OCI-LY7 (cell line): ENCODE results near the gene ADPRS. TPM values are rescaled to one million over a fixed set of nuclear protein-coding genes. Genes with fewer than 3 reads are reported as not detected.
A peak's percentile ranks its signal among the peaks of the same experiment; 100 is the strongest.

Source experiments
- BruUV-seq: library from RNA; stranded (reverse); fragments of 400-500 nt; replicated peaks from 2 replicates; lab custom pipeline; 2021; lab: Mats Ljungman, UMichigan
- CTCF ChIA-PET: fragments of 300-600 bp; sonication (Branson Sonifier 250); formaldehyde crosslinking; loops from one replicate; lab custom pipeline; 2022; ENCODE audit warnings: antibody characterized with exemption; ENCODE audit not compliant: unreplicated experiment; lab: Charles Lee
- POLR2A ChIA-PET: fragments of 300-600 bp; sonication (Branson Sonifier 250); formaldehyde crosslinking; loops from one replicate; lab custom pipeline; 2022; ENCODE audit warnings: antibody characterized with exemption; lab: Charles Lee
- DNase-seq: peaks from one replicate; pipeline ENCODE4 v3.0.0-alpha.2; 2015; ENCODE audit warnings: low spot score
- H2AFZ ChIP-seq: fragments of 200-600 bp; sonication (generic), shearing (Covaris generic); 2 replicates; pipeline ENCODE4 v1.6.1; 2014; ENCODE audit warnings: mild to moderate bottlenecking, antibody characterized with exemption, low read length, moderate library complexity
- H3K27ac ChIP-seq: fragments of 200-600 bp; sonication (generic); 2 replicates; pipeline ENCODE4 v1.5.1; 2014; ENCODE audit warnings: mixed run types, low read depth, mild to moderate bottlenecking, moderate library complexity, low read length, inconsistent platforms; ENCODE audit not compliant: poor library complexity, severe bottlenecking
- H3K36me3 ChIP-seq: fragments of 200-600 bp; sonication (generic); 2 replicates; pipeline ENCODE4 v1.6.1; 2014; ENCODE audit warnings: mild to moderate bottlenecking, antibody characterized with exemption, low read length, moderate library complexity, mixed read lengths; ENCODE audit not compliant: insufficient read depth
- H3K4me1 ChIP-seq: fragments of 200-600 bp; sonication (generic); 2 replicates; pipeline ENCODE4 v1.5.1; 2014; ENCODE audit warnings: mild to moderate bottlenecking, low read length; ENCODE audit not compliant: insufficient read depth, poor library complexity, severe bottlenecking
- H3K4me2 ChIP-seq: fragments of 200-600 bp; sonication (generic); 2 replicates; pipeline ENCODE4 v1.6.1; 2014; ENCODE audit warnings: mild to moderate bottlenecking, low read length
- H3K4me3 ChIP-seq: fragments of 200-600 bp; sonication (generic); 2 replicates; pipeline ENCODE4 v1.5.1; 2014; ENCODE audit warnings: mild to moderate bottlenecking, low read depth, low read length; ENCODE audit not compliant: poor library complexity, severe bottlenecking
- H3K79me2 ChIP-seq: fragments of 200-600 bp; sonication (generic); 2 replicates; pipeline ENCODE4 v1.6.1; 2016; ENCODE audit warnings: low read depth, mild to moderate bottlenecking, low read length, moderate library complexity, mixed read lengths; ENCODE audit not compliant: insufficient read depth
- H3K9me2 ChIP-seq: fragments of 200-600 bp; sonication (generic); 2 replicates; pipeline ENCODE4 v1.6.1; 2016; ENCODE audit warnings: mild to moderate bottlenecking, low read length, mixed read lengths; ENCODE audit not compliant: insufficient read depth
- H3K9me3 ChIP-seq: fragments of 200-600 bp; sonication (generic); 2 replicates; pipeline ENCODE4 v1.6.1; 2014; ENCODE audit warnings: mild to moderate bottlenecking, mixed run types, low read length, mixed read lengths
- H4K20me1 ChIP-seq: fragments of 200-600 bp; sonication (generic); 2 replicates; pipeline ENCODE4 v1.6.1; 2014; ENCODE audit warnings: mild to moderate bottlenecking, antibody characterized with exemption, low read length, moderate library complexity, mixed read lengths; ENCODE audit not compliant: insufficient read depth
- EZH2phosphoT487 ChIP-seq: fragments of 200-600 bp; sonication (generic); IDR thresholded peaks from 2 replicates; pipeline ENCODE4 v1.6.1; 2018; ENCODE audit warnings: low read depth, borderline replicate concordance, mild to moderate bottlenecking, mixed run types, antibody characterized with exemption, low read length, moderate library complexity, mixed read lengths
- intact Hi-C: fragments of 100-400 bp; cut with micrococcal nuclease; formaldehyde crosslinking; loops from one replicate; pipeline ENCODE4 v1.10.0; 2022; ENCODE audit not compliant: unreplicated experiment
- total RNA-seq, 2 experiments: library from RNA; depleted of rRNA in 1 of 2; stranded (reverse); fragments of >200 nt in 1 of 2; shearing (Covaris generic) in 1 of 2; gene quantifications; 2 replicates each; pipeline ENCODE4 v1.2.3, GENCODE V29; 2014 to 2022
- TF ChIP-seq, protein P1 (sequence below): fragments of 200-600 bp; sonication (generic); conservative IDR thresholded peaks from 2 replicates; pipeline ENCODE4 v1.5.1; 2014; ENCODE audit warnings: mild to moderate bottlenecking, antibody characterized with exemption, low read length, moderate library complexity, mixed read lengths

ADPRS gene
- total RNA-seq, 2 experiments from 2014 or later: 29.3 to 42.3 TPM

DNA sequence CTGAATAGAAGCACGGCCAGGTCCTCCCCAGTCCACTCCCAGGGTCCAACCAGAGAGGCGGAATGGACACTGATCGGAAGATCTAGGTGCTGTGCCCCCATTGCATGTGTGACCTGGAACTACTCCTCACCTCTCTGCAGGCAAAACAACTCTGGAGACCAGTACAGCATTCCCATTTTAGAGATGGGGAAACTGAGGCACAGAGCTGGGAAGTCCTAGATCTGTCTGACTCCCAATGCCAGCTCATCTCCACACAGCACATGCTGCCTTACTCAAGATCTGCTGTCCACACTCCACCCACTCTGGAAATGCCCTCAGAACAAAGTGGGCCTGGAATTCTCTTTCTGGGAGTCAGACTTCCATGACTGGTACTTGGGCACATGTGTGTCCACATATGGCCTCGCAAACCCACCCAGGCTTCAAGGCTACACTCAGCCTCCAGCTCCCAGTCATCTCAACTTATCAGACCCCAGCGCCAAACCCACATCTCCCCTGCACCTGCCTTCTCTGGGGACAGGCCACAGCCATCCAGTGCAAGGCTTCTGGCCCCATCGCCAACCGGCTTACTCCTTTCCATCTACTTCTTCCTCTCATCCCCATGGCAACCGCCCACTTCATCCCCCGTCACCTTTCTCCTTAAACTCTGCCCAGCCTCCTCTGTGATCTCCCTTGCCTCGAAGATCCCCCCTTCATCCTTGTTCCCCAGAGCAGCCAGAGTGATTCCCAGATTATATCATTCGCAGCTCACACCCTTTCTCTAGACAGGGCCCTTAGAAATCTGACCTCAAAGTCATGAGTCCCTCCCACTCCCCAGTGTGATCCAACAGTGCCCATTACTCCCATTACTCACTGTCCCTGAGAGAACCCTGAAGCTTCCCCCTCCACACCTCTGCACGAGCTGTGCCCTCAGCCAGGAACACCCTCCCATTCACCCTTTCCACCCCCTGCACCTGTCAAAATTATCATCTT lies 33.7 kb downstream of the ADPRS start:
- Histone ChIP-seq H3K4me1 (peaks cover 12% of the 10 kb centered on the region), H3K4me3 (no peak overlapping the region), H4K20me1 (no peaks in the 10 kb centered on the region), H3K27ac (no peak overlapping the region), H3K36me3 (no peaks in the 10 kb centered on the region), H2AFZ (peak overlapping the region; percentile 63; the same call in 1 of the 2 replicates), H3K79me2 (no peaks in the 10 kb centered on the region), H3K9me2 (no peaks in the 10 kb centered on the region), H3K4me2 (no peak overlapping the region; the same call in 1 of the 2 replicates), H3K9me3 (no peaks in the 10 kb centered on the region)
- intact Hi-C loops: no loop called here
- TF ChIP-seq, protein P1, sequence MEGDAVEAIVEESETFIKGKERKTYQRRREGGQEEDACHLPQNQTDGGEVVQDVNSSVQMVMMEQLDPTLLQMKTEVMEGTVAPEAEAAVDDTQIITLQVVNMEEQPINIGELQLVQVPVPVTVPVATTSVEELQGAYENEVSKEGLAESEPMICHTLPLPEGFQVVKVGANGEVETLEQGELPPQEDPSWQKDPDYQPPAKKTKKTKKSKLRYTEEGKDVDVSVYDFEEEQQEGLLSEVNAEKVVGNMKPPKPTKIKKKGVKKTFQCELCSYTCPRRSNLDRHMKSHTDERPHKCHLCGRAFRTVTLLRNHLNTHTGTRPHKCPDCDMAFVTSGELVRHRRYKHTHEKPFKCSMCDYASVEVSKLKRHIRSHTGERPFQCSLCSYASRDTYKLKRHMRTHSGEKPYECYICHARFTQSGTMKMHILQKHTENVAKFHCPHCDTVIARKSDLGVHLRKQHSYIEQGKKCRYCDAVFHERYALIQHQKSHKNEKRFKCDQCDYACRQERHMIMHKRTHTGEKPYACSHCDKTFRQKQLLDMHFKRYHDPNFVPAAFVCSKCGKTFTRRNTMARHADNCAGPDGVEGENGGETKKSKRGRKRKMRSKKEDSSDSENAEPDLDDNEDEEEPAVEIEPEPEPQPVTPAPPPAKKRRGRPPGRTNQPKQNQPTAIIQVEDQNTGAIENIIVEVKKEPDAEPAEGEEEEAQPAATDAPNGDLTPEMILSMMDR: no peak
- no peak for TF ChIP-seq EZH2phosphoT487
- POLR2A ChIA-PET: no interaction called here
- no TSS peak for BruUV-seq
- CTCF ChIA-PET: no interaction called here
- no peak for DNase-seq

DNA sequence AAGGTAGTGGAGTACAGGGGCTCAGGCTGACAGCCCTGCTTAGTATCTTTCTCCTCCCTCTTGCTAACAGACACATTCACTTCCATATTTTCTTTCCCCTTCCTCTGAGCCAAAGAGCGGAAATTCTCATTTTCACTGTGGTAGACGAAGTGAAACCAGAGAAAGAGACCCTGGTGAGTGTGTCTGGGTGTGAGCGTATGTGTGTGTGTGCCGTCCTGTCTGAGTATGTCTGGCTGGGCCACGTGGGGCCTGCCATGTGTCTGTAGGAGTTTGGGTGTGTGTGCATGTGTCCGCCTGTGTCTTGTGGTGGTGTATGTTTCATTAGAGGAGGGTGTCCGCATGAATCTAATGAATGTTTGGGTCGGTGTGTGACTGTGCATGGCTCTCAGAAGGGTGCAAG lies 34.7 kb downstream of the ADPRS start:
- Histone ChIP-seq H3K9me3 (no peaks in the 10 kb centered on the region), H3K4me3 (no peak overlapping the region), H3K4me1 (peaks cover 12% of the 10 kb centered on the region), H3K4me2 (peak overlapping the region; percentile 37; the same call in 1 of the 2 replicates), H3K27ac (no peak overlapping the region), H4K20me1 (no peaks in the 10 kb centered on the region), H3K36me3 (no peaks in the 10 kb centered on the region), H3K79me2 (no peaks in the 10 kb centered on the region), H3K9me2 (no peaks in the 10 kb centered on the region), H2AFZ (peak overlapping the region; percentile 63)
- ChIA-PET POLR2A (no interaction called here), CTCF (no interaction called here)
- intact Hi-C loops: no loop called here
- peak; percentile 48 for DNase-seq
- no peak for TF ChIP-seq EZH2phosphoT487
- TF ChIP-seq, protein P1: no peak
- BruUV-seq: no TSS peak
